CD4-positive, alpha-beta T cell treated with Interleukin-6 for 4 hours (primary cell): ENCODE results near the gene TRAPPC2L.

ENCODE experiments used
- DNase-seq: peaks from one replicate; pipeline ENCODE4 v3.0.0-alpha.2; 2020; ENCODE audit warnings: mixed read lengths

Gene TRAPPC2L

GRCh38 chr16:88911946-88912310 is 55.0 kb downstream of the TRAPPC2L start:
- no peak for DNase-seq
